ENCODE data around the gene TRIO.

TRIO gene

GRCh38 chr5:14250748-14251701 is 107.9 kb downstream of the TRIO start:
- H3K4me3 ChIP-seq (ENCODE audit: low read depth, low read length), result no peak overlapping the region
- DNase-seq (ENCODE audit: low read depth), result no peak
- no peak for TF ChIP-seq CTCF (IDR thresholded peaks at IDR 0.05; ENCODE audit: control insufficient read depth, extremely low read depth, insufficient read depth)

- H3K4me3 ChIP-seq (ENCODE audit: low read depth, low read length), result no peak overlapping the region
- no peak for DNase-seq (ENCODE audit: low read depth)
- TF ChIP-seq CTCF (IDR thresholded peaks at IDR 0.05; ENCODE audit: control insufficient read depth, extremely low read depth, insufficient read depth), result no peak
Measured at GRCh38 chr5:14251733-14252132, 108.6 kb downstream of the TRIO start.

GRCh38 chr5:14252793-14253192 is 109.7 kb downstream of the TRIO start:
- H3K4me3 ChIP-seq (ENCODE audit: low read depth, low read length), result no peak overlapping the region
- no peak for TF ChIP-seq CTCF (IDR thresholded peaks at IDR 0.05; ENCODE audit: control insufficient read depth, extremely low read depth, insufficient read depth)
- DNase-seq (ENCODE audit: low read depth), result no peak

- TF ChIP-seq CTCF (IDR thresholded peaks at IDR 0.05; ENCODE audit: control insufficient read depth, extremely low read depth, insufficient read depth), result no peak
- no peak for DNase-seq (ENCODE audit: low read depth)
Measured at GRCh38 chr5:14254686-14255085, 111.5 kb downstream of the TRIO start.

GRCh38 chr5:14256026-14256690 is 113.0 kb downstream of the TRIO start:
- TF ChIP-seq CTCF (IDR thresholded peaks at IDR 0.05; ENCODE audit: control insufficient read depth, extremely low read depth, insufficient read depth), result no peak
- DNase-seq (ENCODE audit: low read depth), result no peak

More at GRCh38 chr5:14254686-14255085, 111.5 kb downstream of the TRIO start:
- no peak overlapping the region for H3K4me3 ChIP-seq (ENCODE audit: low read depth, low read length)

GRCh38 chr5:14256756-14257393 is 113.7 kb downstream of the TRIO start:
- TF ChIP-seq CTCF (IDR thresholded peaks at IDR 0.05; ENCODE audit: control insufficient read depth, extremely low read depth, insufficient read depth), result no peak
- no peak overlapping the region for H3K4me3 ChIP-seq (ENCODE audit: low read depth, low read length)
- no peak for DNase-seq (ENCODE audit: low read depth)

More at GRCh38 chr5:14256026-14256690, 113.0 kb downstream of the TRIO start:
- H3K4me3 ChIP-seq (ENCODE audit: low read depth, low read length), result no peak overlapping the region
